ENCODE data around the gene WIPF1. TPM values are rescaled to one million over a fixed set of nuclear protein-coding genes. Genes with fewer than 3 reads are reported as not detected.

The WIPF1 gene
- total and polyA plus RNA-seq, 2 donors (not counting 3 experiments of a cell fraction or from before 2014, with no cell fraction given) = 15.3 to 42.0 TPM

DNA sequence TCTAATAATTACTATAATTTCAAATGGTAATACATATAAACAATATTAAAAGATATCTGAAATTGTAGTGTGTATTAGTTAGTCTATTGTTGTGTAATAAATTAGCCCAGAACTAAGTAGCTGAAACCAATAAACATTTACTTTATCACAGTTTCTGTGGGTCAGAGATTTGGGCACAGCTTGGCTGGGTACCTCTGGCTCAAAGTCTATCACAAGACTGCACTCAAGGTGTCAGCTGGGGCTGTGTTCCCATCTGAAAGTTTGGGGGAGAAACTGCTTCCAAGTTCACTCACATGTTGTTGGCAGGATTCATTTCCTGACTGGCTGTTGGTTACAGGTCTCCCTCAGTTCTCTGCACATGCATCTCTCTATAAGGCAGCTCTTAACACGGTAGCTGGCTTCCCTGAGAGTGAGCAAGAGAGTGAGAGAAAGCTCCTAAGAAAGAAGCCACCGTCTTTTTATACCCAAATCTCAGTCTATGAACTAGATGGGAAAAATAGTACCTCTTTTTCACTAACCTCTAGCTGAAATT lies 25.6 kb upstream of the WIPF1 start:
- Histone ChIP-seq H3K4me2 (ENCODE audit: insufficient read depth, low read length) (no peak overlapping the region), H3K4me1 (ENCODE audit: control insufficient read depth, extremely low read depth, insufficient read depth, low read length) (no peaks in the 10 kb centered on the region), H3K36me3 (ENCODE audit: control insufficient read depth in 2 of 2, extremely low read depth in 1 of 2, insufficient read depth in 2 of 2, low read length in 2 of 2) (no peaks in the 10 kb centered on the region), H3K9me3 (replicated peaks; ENCODE audit: control insufficient read depth, insufficient read depth, low read length) (no peaks in the 10 kb centered on the region), H3K27me3 (ENCODE audit: control insufficient read depth in 2 of 2, insufficient read depth in 2 of 2, low read length in 2 of 2) (no peaks in the 10 kb centered on the region), H4K20me1 (replicated peaks; ENCODE audit: control insufficient read depth, extremely low read depth, insufficient read depth, low read length) (no peaks in the 10 kb centered on the region), H2AFZ (ENCODE audit: low read depth, low read length) (no peak overlapping the region), H3K4me3 (replicated peaks in 1 of 3; ENCODE audit: insufficient read depth in 1 of 3, low read depth in 1 of 3, low read length in 3 of 3) (no peak overlapping the region), H3K9me1 (replicated peaks; ENCODE audit: control insufficient read depth, extremely low read depth, insufficient read depth, low read length) (no peaks in the 10 kb centered on the region), H3K79me2 (ENCODE audit: control insufficient read depth, insufficient read depth, low read length) (no peaks in the 10 kb centered on the region), H3K9ac (replicated peaks; ENCODE audit: extremely low read depth, insufficient read depth, low read length) (no peak overlapping the region), H3K27ac (ENCODE audit: insufficient read depth, low read depth, low read length) (no peak overlapping the region)
- BruUV-seq (replicated peaks) = no TSS peak
- FAIRE-seq (no peak), DNase-seq (ENCODE audit: low read depth, low spot score) (no peak)
- intact Hi-C loops (cut with micrococcal nuclease) (no loop called here), dilution Hi-C loops (cut with MboI; ENCODE audit: extremely low pct_ligation_motif_present, low sequenced_read_pairs) (no loop called here)
- TF ChIP-seq FOS (IDR thresholded peaks at IDR 0.05; ENCODE audit: borderline replicate concordance, insufficient read depth, low read length) (no peak), POLR2A (IDR thresholded peaks at IDR 0.05; ENCODE audit: low read depth, low read length) (no peak), POLR2AphosphoS5 (IDR thresholded peaks at IDR 0.05; ENCODE audit: insufficient read depth, low read depth, low read length) (no peak), GATA2 (IDR thresholded peaks at IDR 0.05; ENCODE audit: insufficient read depth, insufficient read length, low read depth, low read length) (no peak), MYC (IDR thresholded peaks at IDR 0.05; ENCODE audit: low read depth, low read length) (no peak), JUN (IDR thresholded peaks at IDR 0.05; ENCODE audit: borderline replicate concordance, insufficient read depth, insufficient read length, low read depth) (no peak), EZH2 (IDR thresholded peaks at IDR 0.05; ENCODE audit: borderline replicate concordance, low read depth, low read length, severe bottlenecking) (no peak)
- TF ChIP-seq, protein P1, sequence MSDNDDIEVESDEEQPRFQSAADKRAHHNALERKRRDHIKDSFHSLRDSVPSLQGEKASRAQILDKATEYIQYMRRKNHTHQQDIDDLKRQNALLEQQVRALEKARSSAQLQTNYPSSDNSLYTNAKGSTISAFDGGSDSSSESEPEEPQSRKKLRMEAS (IDR thresholded peaks at IDR 0.05; ENCODE audit: insufficient read depth, insufficient read length) = no peak
- TF ChIP-seq, protein P2, sequence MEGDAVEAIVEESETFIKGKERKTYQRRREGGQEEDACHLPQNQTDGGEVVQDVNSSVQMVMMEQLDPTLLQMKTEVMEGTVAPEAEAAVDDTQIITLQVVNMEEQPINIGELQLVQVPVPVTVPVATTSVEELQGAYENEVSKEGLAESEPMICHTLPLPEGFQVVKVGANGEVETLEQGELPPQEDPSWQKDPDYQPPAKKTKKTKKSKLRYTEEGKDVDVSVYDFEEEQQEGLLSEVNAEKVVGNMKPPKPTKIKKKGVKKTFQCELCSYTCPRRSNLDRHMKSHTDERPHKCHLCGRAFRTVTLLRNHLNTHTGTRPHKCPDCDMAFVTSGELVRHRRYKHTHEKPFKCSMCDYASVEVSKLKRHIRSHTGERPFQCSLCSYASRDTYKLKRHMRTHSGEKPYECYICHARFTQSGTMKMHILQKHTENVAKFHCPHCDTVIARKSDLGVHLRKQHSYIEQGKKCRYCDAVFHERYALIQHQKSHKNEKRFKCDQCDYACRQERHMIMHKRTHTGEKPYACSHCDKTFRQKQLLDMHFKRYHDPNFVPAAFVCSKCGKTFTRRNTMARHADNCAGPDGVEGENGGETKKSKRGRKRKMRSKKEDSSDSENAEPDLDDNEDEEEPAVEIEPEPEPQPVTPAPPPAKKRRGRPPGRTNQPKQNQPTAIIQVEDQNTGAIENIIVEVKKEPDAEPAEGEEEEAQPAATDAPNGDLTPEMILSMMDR (IDR thresholded peaks at IDR 0.05; ENCODE audit: extremely low read depth in 1 of 2, insufficient read depth in 1 of 2, low read depth in 1 of 2, low read length in 2 of 2) = no peak
- POLR2A ChIA-PET = no interaction called here
- CTCF ChIA-PET = interaction anchor here (0.8 to 1.2 kb wide), 4 partner anchors 13 to 161 kb away, joined by 3 to 5 read pairs (median 3); no protein-coding TSS in a partner anchor

All from endothelial cell of umbilical vein (primary cell).